IPS-15b (cell line): ENCODE results near the gene WBP11.
A peak's percentile ranks its signal among the peaks of the same experiment; 100 is the strongest.
"Not testable (repeated sequence)": the region's sequence is repeated elsewhere in the genome, so short reads cannot be mapped to it uniquely, and the experiment has no call there.

ENCODE experiments used
- H3K27me3 ChIP-seq: one replicate; pipeline ENCODE4 v1.6.1; 2013; ENCODE audit warnings: low read length; ENCODE audit not compliant: control insufficient read depth, insufficient read depth
- H3K36me3 ChIP-seq: one replicate; pipeline ENCODE4 v1.6.1; 2013; ENCODE audit warnings: low read length; ENCODE audit not compliant: control insufficient read depth, insufficient read depth
- H3K4me1 ChIP-seq: one replicate; pipeline ENCODE4 v1.6.1; 2013; ENCODE audit warnings: mild to moderate bottlenecking, low read length; ENCODE audit not compliant: control insufficient read depth, insufficient read depth
- H3K4me3 ChIP-seq: one replicate; pipeline ENCODE4 v1.5.1; 2013; ENCODE audit warnings: low read depth, low read length
- H3K9ac ChIP-seq: one replicate; pipeline ENCODE4 v1.6.1; 2013; ENCODE audit warnings: low read depth, mild to moderate bottlenecking, low read length
- H3K9me3 ChIP-seq: one replicate; pipeline ENCODE4 v1.6.1; 2013; ENCODE audit warnings: mild to moderate bottlenecking, low read length; ENCODE audit not compliant: control insufficient read depth, insufficient read depth

Gene WBP11

GRCh38 chr12:14769969-14770495, 33.2 kb downstream of the WBP11 start:
- peak overlapping the region; percentile 97 for H3K4me3 ChIP-seq
- peaks cover 5% of the 10 kb centered on the region for H3K4me1 ChIP-seq
- H3K36me3 ChIP-seq: no peaks in the 10 kb centered on the region
- H3K9ac ChIP-seq: peak overlapping the region; percentile 99
- peaks cover 2% of the 10 kb centered on the region for H3K9me3 ChIP-seq
- H3K27me3 ChIP-seq: no peaks in the 10 kb centered on the region

GRCh38 chr12:14769466-14769968, 33.8 kb downstream of the WBP11 start:
- H3K9ac ChIP-seq: peak overlapping the region; percentile 99
- H3K9me3 ChIP-seq: peaks cover 2% of the 10 kb centered on the region
- no peaks in the 10 kb centered on the region for H3K36me3 ChIP-seq
- peak overlapping the region; percentile 97 for H3K4me3 ChIP-seq
- H3K4me1 ChIP-seq: peaks cover 5% of the 10 kb centered on the region
- H3K27me3 ChIP-seq: no peaks in the 10 kb centered on the region

- Histone ChIP-seq H3K36me3 (no peaks in the 10 kb centered on the region), H3K9me3 (peaks cover 2% of the 10 kb centered on the region), H3K9ac (peak overlapping the region; percentile 99), H3K4me1 (peaks cover 5% of the 10 kb centered on the region), H3K27me3 (no peaks in the 10 kb centered on the region), H3K4me3 (peak overlapping the region; percentile 97)
These were observed 34.4 kb downstream of the WBP11 start for GRCh38 chr12:14768823-14769405.

GRCh38 chr12:14767617-14768016, 35.7 kb downstream of the WBP11 start:
- H3K27me3 ChIP-seq: no peaks in the 10 kb centered on the region
- no peaks in the 10 kb centered on the region for H3K36me3 ChIP-seq
- peaks cover 5% of the 10 kb centered on the region for H3K4me1 ChIP-seq
- no peak overlapping the region for H3K9ac ChIP-seq
- H3K4me3 ChIP-seq: no peak overlapping the region
- peaks cover 2% of the 10 kb centered on the region for H3K9me3 ChIP-seq

GRCh38 chr12:14766649-14767215, 36.5 kb downstream of the WBP11 start:
- Histone ChIP-seq H3K4me1 (peaks cover 1% of the 10 kb centered on the region), H3K36me3 (no peaks in the 10 kb centered on the region), H3K4me3 (no peak overlapping the region), H3K9me3 (peaks cover 2% of the 10 kb centered on the region), H3K9ac (no peak overlapping the region), H3K27me3 (no peaks in the 10 kb centered on the region)

GRCh38 chr12:14766020-14766419, 37.3 kb downstream of the WBP11 start:
- not testable (repeated sequence) for H3K27me3 ChIP-seq, H3K36me3 ChIP-seq, H3K9me3 ChIP-seq, H3K4me3 ChIP-seq, H3K9ac ChIP-seq, H3K4me1 ChIP-seq

- Histone ChIP-seq H3K9me3 (peaks cover 2% of the 10 kb centered on the region), H3K9ac (no peak overlapping the region), H3K36me3 (no peaks in the 10 kb centered on the region), H3K4me3 (no peak overlapping the region), H3K4me1 (no peaks in the 10 kb centered on the region), H3K27me3 (no peaks in the 10 kb centered on the region)
These were observed 37.9 kb downstream of the WBP11 start for GRCh38 chr12:14765398-14765797.

- not testable (repeated sequence) for H3K4me1 ChIP-seq, H3K4me3 ChIP-seq, H3K36me3 ChIP-seq, H3K9ac ChIP-seq, H3K27me3 ChIP-seq, H3K9me3 ChIP-seq
These were observed 43.5 kb downstream of the WBP11 start for GRCh38 chr12:14759711-14760280.

- Histone ChIP-seq H3K27me3 (no peaks in the 10 kb centered on the region), H3K36me3 (no peaks in the 10 kb centered on the region), H3K4me3 (no peak overlapping the region), H3K4me1 (peaks cover 3% of the 10 kb centered on the region), H3K9me3 (no peaks in the 10 kb centered on the region), H3K9ac (no peak overlapping the region)
These were observed 46.7 kb downstream of the WBP11 start for GRCh38 chr12:14756334-14757143.

- Histone ChIP-seq H3K4me1 (peaks cover 3% of the 10 kb centered on the region), H3K27me3 (no peaks in the 10 kb centered on the region), H3K9me3 (no peaks in the 10 kb centered on the region), H3K4me3 (no peak overlapping the region), H3K9ac (no peak overlapping the region), H3K36me3 (no peaks in the 10 kb centered on the region)
These were observed 51.3 kb downstream of the WBP11 start for GRCh38 chr12:14751986-14752385.

GRCh38 chr12:14743061-14743460, 60.2 kb downstream of the WBP11 start:
- Histone ChIP-seq H3K9ac (no peak overlapping the region), H3K36me3 (no peaks in the 10 kb centered on the region), H3K9me3 (peaks cover 9% of the 10 kb centered on the region), H3K4me1 (no peaks in the 10 kb centered on the region), H3K4me3 (no peak overlapping the region), H3K27me3 (no peaks in the 10 kb centered on the region)
